Measurements from ENCODE around the gene TTC16.

Gene TTC16

GRCh38 chr9:127715470-127716337, at the start of gene TTC16, which contains the start of gene PTRH1:
Gene TTC16 (plus strand): TSS chr9:127716079. CDS start chr9:127716146, 67 bp downstream.
Gene PTRH1 (minus strand): TSS chr9:127715663. CDS start chr9:127715639, 24 bp downstream.
- Mint-ChIP-seq H3K4me1 (peaks cover 41% of the 10 kb centered on the region), H3K27me3 (peaks cover 13% of the 10 kb centered on the region), H3K9me3 (no peaks in the 10 kb centered on the region)

GRCh38 chr9:127667127-127667844, 48.6 kb upstream of the TTC16 start:
- no peaks in the 10 kb centered on the region for H3K4me1 Mint-ChIP-seq
- CTCF ChIA-PET = no interaction called here
- H3K4me3 Mint-ChIP-seq = no peak overlapping the region
- no peak for DNase-seq
- H3K27me3 Mint-ChIP-seq = peaks cover 3% of the 10 kb centered on the region
- no peak overlapping the region for H3K27ac Mint-ChIP-seq
- H3K9me3 Mint-ChIP-seq = no peaks in the 10 kb centered on the region
- peaks cover 8% of the 10 kb centered on the region for H3K36me3 Mint-ChIP-seq

More at GRCh38 chr9:127715470-127716337, at the start of gene TTC16, which contains the start of gene PTRH1:
- CTCF ChIA-PET = interaction anchor here (0.6 to 3.0 kb wide), 4 partner anchors 19 to 127 kb away, joined by 3 to 9 read pairs (median 4); partner anchors contain the start of gene TOR2A
- no peaks in the 10 kb centered on the region for H3K36me3 Mint-ChIP-seq
- H3K27ac Mint-ChIP-seq = peak within 1 kb of the TSS; percentile 94
- peak; percentile 99 for DNase-seq
- H3K4me3 Mint-ChIP-seq = peak within 1 kb of the TSS; percentile 100

- H3K27me3 Mint-ChIP-seq = peaks cover 3% of the 10 kb centered on the region
- H3K9me3 Mint-ChIP-seq = no peaks in the 10 kb centered on the region
- no peak overlapping the region for H3K27ac Mint-ChIP-seq
- no peaks in the 10 kb centered on the region for H3K4me1 Mint-ChIP-seq
- no peak for DNase-seq
- CTCF ChIA-PET = interaction anchor here (0.6 to 1.2 kb wide), 2 partner anchors 60 to 179 kb away, joined by 3 read pairs; no protein-coding TSS in a partner anchor
- H3K4me3 Mint-ChIP-seq = no peak overlapping the region
- peaks cover 8% of the 10 kb centered on the region for H3K36me3 Mint-ChIP-seq
Observed at GRCh38 chr9:127667906-127668305, 48.0 kb upstream of the TTC16 start.

- CTCF ChIA-PET = no interaction called here
- no peak for DNase-seq
- Mint-ChIP-seq H3K27ac (no peak overlapping the region), H3K36me3 (peaks cover 4% of the 10 kb centered on the region), H3K4me3 (no peak overlapping the region), H3K27me3 (no peaks in the 10 kb centered on the region), H3K4me1 (no peaks in the 10 kb centered on the region), H3K9me3 (no peaks in the 10 kb centered on the region)
Observed at GRCh38 chr9:127673234-127673633, 42.6 kb upstream of the TTC16 start.

- H3K27ac Mint-ChIP-seq = no peak overlapping the region
- no peaks in the 10 kb centered on the region for H3K27me3 Mint-ChIP-seq
- H3K4me1 Mint-ChIP-seq = no peaks in the 10 kb centered on the region
- H3K9me3 Mint-ChIP-seq = no peaks in the 10 kb centered on the region
- CTCF ChIA-PET = no interaction called here
- H3K36me3 Mint-ChIP-seq = peaks cover 5% of the 10 kb centered on the region
- DNase-seq = no peak
- H3K4me3 Mint-ChIP-seq = no peak overlapping the region
Observed at GRCh38 chr9:127676638-127677037, 39.2 kb upstream of the TTC16 start.

DNA sequence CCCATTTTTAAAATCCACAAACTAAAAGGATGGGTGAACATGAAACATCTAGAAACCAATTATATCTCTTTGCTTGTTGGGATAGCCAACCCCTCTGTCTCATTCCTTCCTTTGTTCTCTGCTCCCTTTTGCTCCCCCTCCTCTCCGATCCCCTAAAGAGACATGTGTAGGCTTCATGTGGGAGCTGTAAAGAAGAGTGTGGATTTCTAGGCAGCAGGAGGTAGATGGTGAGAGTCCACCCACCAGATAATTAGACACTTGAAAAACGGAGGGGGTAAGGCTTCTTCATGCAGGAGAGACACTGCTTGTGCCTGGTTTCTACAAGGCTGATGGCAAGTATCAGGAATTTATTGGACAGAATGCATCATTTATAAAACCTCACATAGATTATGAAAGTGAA, 36.4 kb upstream of the TTC16 start:
- Mint-ChIP-seq H3K4me3 (no peak overlapping the region), H3K9me3 (no peaks in the 10 kb centered on the region), H3K4me1 (no peaks in the 10 kb centered on the region), H3K36me3 (peaks cover 4% of the 10 kb centered on the region), H3K27ac (no peak overlapping the region), H3K27me3 (no peaks in the 10 kb centered on the region)
- CTCF ChIA-PET = no interaction called here
- DNase-seq = no peak

- peaks cover 4% of the 10 kb centered on the region for H3K36me3 Mint-ChIP-seq
- CTCF ChIA-PET = no interaction called here
- H3K9me3 Mint-ChIP-seq = no peaks in the 10 kb centered on the region
- no peak overlapping the region for H3K27ac Mint-ChIP-seq
- DNase-seq = no peak
- no peaks in the 10 kb centered on the region for H3K27me3 Mint-ChIP-seq
- no peaks in the 10 kb centered on the region for H3K4me1 Mint-ChIP-seq
- H3K4me3 Mint-ChIP-seq = no peak overlapping the region
Observed at GRCh38 chr9:127680226-127680625, 35.7 kb upstream of the TTC16 start.

DNA sequence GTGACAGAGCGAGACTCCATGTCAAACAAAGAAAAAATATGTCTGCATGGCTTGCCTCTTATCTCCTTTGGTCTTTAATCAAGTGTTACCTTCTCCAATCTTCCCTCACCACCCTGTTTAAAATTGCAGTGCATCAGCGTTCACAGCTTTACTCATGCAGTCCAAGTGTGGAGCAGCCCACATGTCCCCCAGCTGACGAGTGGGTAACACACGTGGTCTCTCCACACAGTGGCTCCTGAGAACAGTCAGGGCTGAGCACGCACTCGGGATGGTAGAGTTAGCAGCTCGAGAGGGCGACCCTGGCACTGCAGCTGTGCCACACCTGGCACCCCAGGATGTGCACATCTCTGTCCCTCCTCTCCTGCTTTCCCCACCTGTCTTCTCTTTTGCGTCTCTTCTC, 35.0 kb upstream of the TTC16 start:
- Mint-ChIP-seq H3K9me3 (no peaks in the 10 kb centered on the region), H3K4me3 (no peak overlapping the region), H3K27ac (no peak overlapping the region), H3K4me1 (no peaks in the 10 kb centered on the region), H3K36me3 (peaks cover 4% of the 10 kb centered on the region), H3K27me3 (no peaks in the 10 kb centered on the region)
- CTCF ChIA-PET = no interaction called here
- DNase-seq = no peak

GRCh38 chr9:127682351-127683136, 33.3 kb upstream of the TTC16 start:
- CTCF ChIA-PET = no interaction called here
- no peak overlapping the region for H3K27ac Mint-ChIP-seq

GRCh38 chr9:127683723-127684122, 32.2 kb upstream of the TTC16 start:
- H3K4me1 Mint-ChIP-seq = no peaks in the 10 kb centered on the region

More at GRCh38 chr9:127682351-127683136, 33.3 kb upstream of the TTC16 start:
- Mint-ChIP-seq H3K4me1 (no peaks in the 10 kb centered on the region), H3K36me3 (peaks cover 4% of the 10 kb centered on the region), H3K9me3 (no peaks in the 10 kb centered on the region), H3K4me3 (no peak overlapping the region), H3K27me3 (no peaks in the 10 kb centered on the region)
- no peak for DNase-seq

GRCh38 chr9:127684576-127684975, 31.3 kb upstream of the TTC16 start:
- Mint-ChIP-seq H3K4me3 (no peak overlapping the region), H3K9me3 (no peaks in the 10 kb centered on the region), H3K36me3 (peaks cover 4% of the 10 kb centered on the region), H3K4me1 (no peaks in the 10 kb centered on the region), H3K27ac (no peak overlapping the region), H3K27me3 (no peaks in the 10 kb centered on the region)
- CTCF ChIA-PET = interaction anchor here (0.6 kb wide), 1 partner anchor 433 kb away, joined by 4 read pairs; no protein-coding TSS in a partner anchor
- no peak for DNase-seq

More at GRCh38 chr9:127683723-127684122, 32.2 kb upstream of the TTC16 start:
- Mint-ChIP-seq H3K4me3 (no peak overlapping the region), H3K9me3 (no peaks in the 10 kb centered on the region), H3K27me3 (no peaks in the 10 kb centered on the region), H3K27ac (no peak overlapping the region), H3K36me3 (peaks cover 4% of the 10 kb centered on the region)
- CTCF ChIA-PET = interaction anchor here (0.7 kb wide), 2 partner anchors 26 to 94 kb away, joined by 3 read pairs; no protein-coding TSS in a partner anchor
- no peak for DNase-seq

GRCh38 chr9:127686461-127687393, 29.2 kb upstream of the TTC16 start:
- no peaks in the 10 kb centered on the region for H3K4me1 Mint-ChIP-seq
- DNase-seq = no peak
- CTCF ChIA-PET = no interaction called here
- no peak overlapping the region for H3K27ac Mint-ChIP-seq
- H3K27me3 Mint-ChIP-seq = no peaks in the 10 kb centered on the region
- H3K36me3 Mint-ChIP-seq = no peaks in the 10 kb centered on the region
- H3K9me3 Mint-ChIP-seq = no peaks in the 10 kb centered on the region
- no peak overlapping the region for H3K4me3 Mint-ChIP-seq

DNA sequence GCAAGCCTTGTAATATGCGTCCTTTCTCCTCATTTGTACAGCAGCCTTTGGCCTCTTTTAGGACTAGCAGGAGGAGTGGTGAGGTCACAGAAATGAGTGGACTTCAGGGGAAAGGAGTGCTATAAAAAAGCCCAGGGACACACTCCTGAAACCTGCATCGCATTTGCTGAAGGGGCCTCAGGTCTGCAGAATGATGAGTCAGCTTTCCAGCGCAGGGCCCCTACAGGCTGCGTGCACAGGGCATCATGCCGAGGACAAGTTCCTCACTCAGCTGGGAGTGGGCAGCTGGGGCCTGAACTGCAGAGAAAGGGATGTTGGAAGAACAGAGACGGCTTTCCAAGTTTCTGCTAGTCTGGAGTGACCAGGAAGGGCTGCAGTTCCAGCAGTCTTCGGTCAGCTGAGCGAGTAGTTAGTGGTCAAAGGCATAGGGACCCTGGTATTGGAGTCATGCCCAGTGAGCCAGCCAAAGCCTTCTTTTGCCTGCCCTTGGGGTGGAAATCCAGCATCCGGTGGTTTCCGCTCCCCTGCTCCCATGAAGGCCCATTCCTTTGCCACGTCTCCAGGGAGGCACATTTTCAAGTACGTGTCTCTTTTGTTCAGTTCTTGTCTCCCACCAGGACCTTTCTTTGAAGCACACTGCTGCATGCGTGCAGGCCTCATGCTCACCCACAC, 26.4 kb upstream of the TTC16 start:
- no peak for DNase-seq
- no peaks in the 10 kb centered on the region for H3K27me3 Mint-ChIP-seq
- H3K36me3 Mint-ChIP-seq = no peaks in the 10 kb centered on the region
- H3K9me3 Mint-ChIP-seq = no peaks in the 10 kb centered on the region
- no peaks in the 10 kb centered on the region for H3K4me1 Mint-ChIP-seq
- CTCF ChIA-PET = no interaction called here
- H3K27ac Mint-ChIP-seq = no peak overlapping the region
- no peak overlapping the region for H3K4me3 Mint-ChIP-seq

All from activated naive CD4-positive, alpha-beta T cell treated with anti-CD3 and anti-CD28 coated beads, Interleukin-2, amount 10 ng/mL, durations not matched to agents 7 days and 5 days (primary cell).